LNCAP (cell line): ENCODE results near the gene CPA1.

Experiments
- CTCF ChIP-seq: fragments of 450-650 bp; IDR thresholded peaks from 2 replicates; pipeline ENCODE4 v1.5.1; 2017; ENCODE audit warnings: mild to moderate bottlenecking

CPA1 gene

GRCh38 chr7:130405003-130405402 lies 24.7 kb downstream of the CPA1 start:
- no peak for TF ChIP-seq CTCF

GRCh38 chr7:130409067-130409711 lies 28.9 kb downstream of the CPA1 start:
- no peak for TF ChIP-seq CTCF

GRCh38 chr7:130409712-130410072 lies 29.4 kb downstream of the CPA1 start:
- no peak for TF ChIP-seq CTCF

- no peak for TF ChIP-seq CTCF
Observed at GRCh38 chr7:130410868-130411541, 30.7 kb downstream of the CPA1 start.

- TF ChIP-seq CTCF, result no peak
Observed at GRCh38 chr7:130413201-130413600, 32.9 kb downstream of the CPA1 start.

GRCh38 chr7:130415006-130415405 lies 34.7 kb downstream of the CPA1 start:
- no peak for TF ChIP-seq CTCF

- no peak for TF ChIP-seq CTCF
Observed at GRCh38 chr7:130417213-130417612, 36.9 kb downstream of the CPA1 start.
